Smooth muscle cell (in vitro differentiated cells): ENCODE measurements around the gene HMGB3. TPM values are rescaled to one million over a fixed set of nuclear protein-coding genes. Genes with fewer than 3 reads are reported as not detected.
"Not testable (repeated sequence)": the region's sequence is repeated elsewhere in the genome, so short reads cannot be mapped to it uniquely, and the experiment has no call there.

ENCODE experiments used
- DNase-seq: peaks from one replicate; lab custom pipeline; 2025; ENCODE audit not compliant: unreplicated experiment; lab: John Stamatoyannopoulos, UW
- H2AFZ ChIP-seq: fragments of 200-600 bp; sonication (generic); 2 replicates; pipeline ENCODE4 v1.6.0; 2016; ENCODE audit warnings: antibody characterized with exemption, low read depth, mild to moderate bottlenecking
- H3F3A ChIP-seq: fragments of 200-600 bp; sonication (generic); 2 replicates; pipeline ENCODE4 v1.6.0; 2017; ENCODE audit warnings: antibody characterized with exemption, low read depth
- H3K27ac ChIP-seq: fragments of 200-600 bp; sonication (generic); 2 replicates; pipeline ENCODE4 v1.5.1; 2016; ENCODE audit warnings: low read depth, mild to moderate bottlenecking
- H3K27me3 ChIP-seq: fragments of 200-600 bp; sonication (generic); 2 replicates; pipeline ENCODE4 v1.6.1; 2016; ENCODE audit warnings: low read depth, mild to moderate bottlenecking
- H3K36me3 ChIP-seq: fragments of 200-600 bp; sonication (generic); 2 replicates; pipeline ENCODE4 v1.5.1; 2016; ENCODE audit warnings: low read depth
- H3K4me1 ChIP-seq: fragments of 200-600 bp; sonication (generic); 2 replicates; pipeline ENCODE4 v1.5.1; 2016; ENCODE audit warnings: low read depth
- H3K4me2 ChIP-seq: fragments of 200-600 bp; sonication (generic); 2 replicates; pipeline ENCODE4 v1.6.0; 2016; ENCODE audit warnings: mild to moderate bottlenecking
- H3K4me3 ChIP-seq: fragments of 200-600 bp; sonication (generic); 2 replicates; pipeline ENCODE4 v1.5.1; 2016; ENCODE audit warnings: mild to moderate bottlenecking
- H3K79me2 ChIP-seq: fragments of 200-600 bp; sonication (generic); 2 replicates; pipeline ENCODE4 v1.6.0; 2016; ENCODE audit warnings: low read depth, mild to moderate bottlenecking
- H3K9ac ChIP-seq: fragments of 200-600 bp; sonication (generic); 2 replicates; pipeline ENCODE4 v1.6.0; 2016; ENCODE audit warnings: low read depth
- H3K9me3 ChIP-seq: fragments of 200-600 bp; sonication (generic); replicated peaks from 2 replicates; pipeline ENCODE4 v1.5.1; 2016; ENCODE audit warnings: low read depth
- H4K20me1 ChIP-seq: fragments of 200-600 bp; sonication (generic); 2 replicates; pipeline ENCODE4 v1.6.0; 2016; ENCODE audit warnings: low read depth
- WGBS: methylation state at CpG from one replicate; pipeline ENCODE4 v1.1.7; 2016; ENCODE audit warnings: low lambda C conversion rate; 5-methylcytosine and 5-hydroxymethylcytosine counted together
- polyA plus RNA-seq: library from polyadenylated mRNA; unstranded; fragments of >200 nt; fragmentation: Nextera tagmentation; extraction: Ambion mirVana; gene quantifications from 2 replicates; pipeline ENCODE4 v1.2.1, GENCODE V29; 2016
- total RNA-seq: library from RNA; depleted of rRNA; stranded (reverse); fragments of >200 nt; gene quantifications from 2 replicates; pipeline ENCODE4 v1.2.3, GENCODE V29; 2014
- TF ChIP-seq, protein P1 (sequence below): fragments of 200-600 bp; sonication (generic); IDR thresholded peaks from 2 replicates; pipeline ENCODE4 v1.5.1; 2017; ENCODE audit warnings: borderline replicate concordance, mild to moderate bottlenecking, antibody characterized with exemption; ENCODE audit not compliant: insufficient read depth, poor library complexity, severe bottlenecking

HMGB3 gene
- total and polyA plus RNA-seq, 2 experiments from 2014 or later: 25.4 to 68.2 TPM

DNA sequence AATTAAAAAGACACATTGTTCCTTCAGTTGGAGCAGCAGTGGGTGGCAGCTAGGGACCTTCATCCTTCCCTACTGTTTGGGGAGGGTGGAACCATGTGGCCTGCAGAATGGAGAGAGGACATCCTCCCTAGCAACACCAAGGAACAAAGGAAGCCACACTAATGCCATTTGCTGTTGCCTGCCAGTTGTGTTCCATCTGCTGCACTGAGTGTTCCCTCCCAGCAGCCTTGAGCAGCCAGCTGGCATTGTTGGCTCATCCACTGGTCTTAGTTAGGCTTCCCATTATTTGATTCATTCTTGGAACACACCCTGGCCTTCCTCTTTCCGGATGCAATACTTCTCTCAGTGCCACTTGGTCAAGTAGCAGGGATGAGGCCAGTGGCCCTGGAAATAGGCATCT is 25.0 kb upstream of the HMGB3 start:
- H3K36me3 ChIP-seq: no peaks in the 10 kb centered on the region
- H3K9ac ChIP-seq: no peak overlapping the region
- TF ChIP-seq, protein P1, sequence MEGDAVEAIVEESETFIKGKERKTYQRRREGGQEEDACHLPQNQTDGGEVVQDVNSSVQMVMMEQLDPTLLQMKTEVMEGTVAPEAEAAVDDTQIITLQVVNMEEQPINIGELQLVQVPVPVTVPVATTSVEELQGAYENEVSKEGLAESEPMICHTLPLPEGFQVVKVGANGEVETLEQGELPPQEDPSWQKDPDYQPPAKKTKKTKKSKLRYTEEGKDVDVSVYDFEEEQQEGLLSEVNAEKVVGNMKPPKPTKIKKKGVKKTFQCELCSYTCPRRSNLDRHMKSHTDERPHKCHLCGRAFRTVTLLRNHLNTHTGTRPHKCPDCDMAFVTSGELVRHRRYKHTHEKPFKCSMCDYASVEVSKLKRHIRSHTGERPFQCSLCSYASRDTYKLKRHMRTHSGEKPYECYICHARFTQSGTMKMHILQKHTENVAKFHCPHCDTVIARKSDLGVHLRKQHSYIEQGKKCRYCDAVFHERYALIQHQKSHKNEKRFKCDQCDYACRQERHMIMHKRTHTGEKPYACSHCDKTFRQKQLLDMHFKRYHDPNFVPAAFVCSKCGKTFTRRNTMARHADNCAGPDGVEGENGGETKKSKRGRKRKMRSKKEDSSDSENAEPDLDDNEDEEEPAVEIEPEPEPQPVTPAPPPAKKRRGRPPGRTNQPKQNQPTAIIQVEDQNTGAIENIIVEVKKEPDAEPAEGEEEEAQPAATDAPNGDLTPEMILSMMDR: no peak
- H2AFZ ChIP-seq: no peak overlapping the region
- H4K20me1 ChIP-seq: no peaks in the 10 kb centered on the region
- DNase-seq: no peak
- no peak overlapping the region for H3K4me3 ChIP-seq
- no peaks in the 10 kb centered on the region for H3K79me2 ChIP-seq
- no peaks in the 10 kb centered on the region for H3K27me3 ChIP-seq
- H3K27ac ChIP-seq: no peak overlapping the region
- H3K9me3 ChIP-seq: no peaks in the 10 kb centered on the region
- WGBS: 50% methylated on average over 1 of the region's 1 CpG
- no peaks in the 10 kb centered on the region for H3F3A ChIP-seq
- no peaks in the 10 kb centered on the region for H3K4me1 ChIP-seq
- no peak overlapping the region for H3K4me2 ChIP-seq

DNA sequence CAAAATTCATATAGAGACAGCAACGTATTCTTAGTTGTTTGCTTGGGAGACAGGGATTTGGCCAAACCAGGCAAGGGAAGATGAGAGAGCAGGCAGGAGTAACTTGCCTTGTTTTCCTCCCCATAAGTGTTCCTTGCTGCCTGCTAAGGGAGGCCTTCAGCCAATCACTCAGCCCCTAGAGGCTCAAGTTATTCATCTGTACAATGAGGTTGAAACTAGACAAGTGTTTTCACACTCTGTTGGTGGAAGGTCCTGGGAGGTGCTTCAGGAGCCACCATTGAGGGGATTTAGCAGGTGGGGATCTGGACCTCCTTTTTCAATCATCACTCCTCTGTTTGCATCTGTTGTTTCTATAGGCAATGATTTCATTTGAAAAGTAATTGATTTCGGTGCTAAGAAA is 23.6 kb upstream of the HMGB3 start:
- no peak overlapping the region for H3K27ac ChIP-seq
- H3F3A ChIP-seq: no peaks in the 10 kb centered on the region
- no peaks in the 10 kb centered on the region for H3K9me3 ChIP-seq
- H3K36me3 ChIP-seq: no peaks in the 10 kb centered on the region
- H3K4me1 ChIP-seq: no peaks in the 10 kb centered on the region
- no peak overlapping the region for H3K4me2 ChIP-seq
- TF ChIP-seq, protein P1: no peak
- WGBS: 80% methylated on average over 2 of the region's 2 CpGs
- H3K79me2 ChIP-seq: no peaks in the 10 kb centered on the region
- H3K4me3 ChIP-seq: no peak overlapping the region
- no peaks in the 10 kb centered on the region for H3K27me3 ChIP-seq
- no peak for DNase-seq
- no peak overlapping the region for H3K9ac ChIP-seq
- H4K20me1 ChIP-seq: no peaks in the 10 kb centered on the region
- no peak overlapping the region for H2AFZ ChIP-seq

DNA sequence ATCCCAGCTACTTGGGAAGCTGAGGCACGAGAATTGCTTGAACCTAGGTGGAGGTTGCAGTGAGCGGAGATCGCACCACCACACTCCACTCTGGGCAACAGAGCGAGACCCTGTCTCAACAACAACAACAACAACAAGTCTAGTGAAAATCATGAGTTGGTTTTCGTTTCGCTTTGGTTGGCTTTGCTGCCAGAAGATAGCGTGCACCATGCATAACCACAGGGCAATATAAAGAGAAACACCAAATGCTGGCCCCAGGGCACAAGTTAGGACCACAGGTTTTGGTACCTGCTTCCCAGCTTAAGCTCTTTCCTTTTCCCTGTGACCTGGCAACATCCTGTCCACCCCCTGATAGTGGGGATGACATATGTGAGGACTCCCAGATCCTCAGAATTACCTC is 21.5 kb upstream of the HMGB3 start:
- H3K27ac ChIP-seq: no peak overlapping the region
- H3K4me2 ChIP-seq: no peak overlapping the region
- H3K9me3 ChIP-seq: no peaks in the 10 kb centered on the region
- no peaks in the 10 kb centered on the region for H3K4me1 ChIP-seq
- H3K27me3 ChIP-seq: no peaks in the 10 kb centered on the region
- TF ChIP-seq, protein P1: no peak
- no peak overlapping the region for H3K4me3 ChIP-seq
- H4K20me1 ChIP-seq: no peaks in the 10 kb centered on the region
- H3K36me3 ChIP-seq: no peaks in the 10 kb centered on the region
- no peak overlapping the region for H2AFZ ChIP-seq
- 87% methylated on average over 7 of the region's 7 CpGs for WGBS
- no peak overlapping the region for H3K9ac ChIP-seq
- H3F3A ChIP-seq: no peaks in the 10 kb centered on the region
- H3K79me2 ChIP-seq: no peaks in the 10 kb centered on the region
- DNase-seq: no peak

DNA sequence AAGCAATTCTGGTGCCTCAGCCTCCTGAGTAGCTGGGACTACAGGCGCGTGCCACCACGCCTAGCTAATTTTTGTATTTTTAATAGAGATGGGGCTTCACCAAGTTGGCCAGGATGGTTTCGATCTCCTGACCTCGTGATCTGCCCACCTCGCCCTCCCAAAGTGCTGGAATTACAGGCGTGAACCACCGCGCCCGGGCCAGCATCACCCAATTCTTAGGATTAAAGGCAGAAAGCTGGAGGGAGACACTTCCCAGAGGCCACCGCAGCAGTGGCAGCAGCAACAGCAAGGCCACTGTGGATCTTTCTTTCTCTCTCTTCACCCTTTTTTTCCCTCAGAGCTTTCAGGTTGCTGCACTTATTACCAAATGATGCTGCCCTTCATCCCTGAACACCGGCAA is 18.7 kb upstream of the HMGB3 start:
- not testable (repeated sequence) for H2AFZ ChIP-seq, H3K27me3 ChIP-seq, H3K4me3 ChIP-seq, H3F3A ChIP-seq, H3K9me3 ChIP-seq, H3K9ac ChIP-seq, H3K36me3 ChIP-seq, H3K4me1 ChIP-seq, H4K20me1 ChIP-seq, H3K4me2 ChIP-seq, H3K27ac ChIP-seq, DNase-seq, H3K79me2 ChIP-seq
- 94% methylated on average over 12 of the region's 12 CpGs for WGBS
